ENCODE results near the gene STAC.

DNA sequence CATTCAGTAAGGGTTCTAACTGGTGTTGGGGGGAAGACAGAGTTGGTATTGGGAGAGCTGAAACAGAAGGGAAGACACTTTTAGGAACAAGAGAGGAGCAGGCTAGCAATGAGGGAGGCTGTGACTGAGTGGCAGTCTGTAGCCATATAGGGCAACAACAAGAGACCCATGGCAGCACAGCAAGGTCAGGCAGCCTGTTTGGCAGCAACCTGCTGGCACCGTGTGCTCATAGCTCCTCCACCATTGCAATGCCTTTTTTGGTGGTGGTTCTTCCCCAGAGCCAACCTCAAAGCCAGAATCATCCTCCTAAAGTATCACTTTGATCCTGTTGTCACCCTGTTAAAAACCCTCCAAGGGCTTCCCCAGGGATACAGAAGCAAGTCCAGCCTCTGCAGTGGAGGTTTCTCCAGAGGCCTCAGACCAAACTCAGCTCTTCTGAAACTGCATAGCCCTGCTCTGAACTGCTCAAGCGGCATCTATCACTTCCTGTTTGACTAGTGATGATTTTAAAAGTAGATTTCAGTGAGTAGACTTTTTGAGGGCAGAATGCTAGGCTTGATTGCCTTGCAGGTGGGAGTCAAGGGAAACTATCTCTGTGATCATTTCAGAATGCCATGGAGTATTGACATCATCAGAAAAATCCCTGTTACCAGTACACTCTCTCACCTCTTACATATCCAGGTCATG, 176.9 kb downstream of the STAC start:
- TF ChIP-seq, protein P1, sequence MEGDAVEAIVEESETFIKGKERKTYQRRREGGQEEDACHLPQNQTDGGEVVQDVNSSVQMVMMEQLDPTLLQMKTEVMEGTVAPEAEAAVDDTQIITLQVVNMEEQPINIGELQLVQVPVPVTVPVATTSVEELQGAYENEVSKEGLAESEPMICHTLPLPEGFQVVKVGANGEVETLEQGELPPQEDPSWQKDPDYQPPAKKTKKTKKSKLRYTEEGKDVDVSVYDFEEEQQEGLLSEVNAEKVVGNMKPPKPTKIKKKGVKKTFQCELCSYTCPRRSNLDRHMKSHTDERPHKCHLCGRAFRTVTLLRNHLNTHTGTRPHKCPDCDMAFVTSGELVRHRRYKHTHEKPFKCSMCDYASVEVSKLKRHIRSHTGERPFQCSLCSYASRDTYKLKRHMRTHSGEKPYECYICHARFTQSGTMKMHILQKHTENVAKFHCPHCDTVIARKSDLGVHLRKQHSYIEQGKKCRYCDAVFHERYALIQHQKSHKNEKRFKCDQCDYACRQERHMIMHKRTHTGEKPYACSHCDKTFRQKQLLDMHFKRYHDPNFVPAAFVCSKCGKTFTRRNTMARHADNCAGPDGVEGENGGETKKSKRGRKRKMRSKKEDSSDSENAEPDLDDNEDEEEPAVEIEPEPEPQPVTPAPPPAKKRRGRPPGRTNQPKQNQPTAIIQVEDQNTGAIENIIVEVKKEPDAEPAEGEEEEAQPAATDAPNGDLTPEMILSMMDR (IDR thresholded peaks at IDR 0.05; ENCODE audit: low read depth, low read length), result no peak
- no peak for TF ChIP-seq EZH2phosphoT487 (IDR thresholded peaks at IDR 0.05; ENCODE audit: low read depth)
